ENCODE data around the gene IL13RA1.
"Not testable (repeated sequence)": the region's sequence is repeated elsewhere in the genome, so short reads cannot be mapped to it uniquely, and the experiment has no call there.

IL13RA1 gene

DNA sequence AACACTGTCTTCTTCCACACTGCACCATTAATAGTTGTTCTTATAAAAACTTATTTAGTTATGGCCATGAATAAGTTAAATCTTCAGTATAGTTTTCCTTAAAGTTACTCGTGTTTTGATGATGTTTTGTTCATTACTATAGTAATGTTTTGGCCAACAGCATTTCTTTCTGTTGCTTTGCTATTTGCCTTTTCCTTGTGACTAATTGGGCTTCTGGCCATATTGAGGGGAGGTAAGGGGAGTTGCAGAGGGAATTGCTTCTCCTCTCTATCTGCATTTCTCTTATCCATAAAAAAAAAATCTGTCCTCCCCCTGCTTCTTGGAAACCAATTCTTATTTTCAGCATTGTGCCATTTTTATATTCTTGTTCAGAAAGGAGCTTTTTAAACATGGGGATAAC lies 53.5 kb downstream of the IL13RA1 start:
- DNase-seq: no peak

GRCh38 chrX:118795528-118796280 lies 68.3 kb downstream of the IL13RA1 start:
- no peak for DNase-seq

DNA sequence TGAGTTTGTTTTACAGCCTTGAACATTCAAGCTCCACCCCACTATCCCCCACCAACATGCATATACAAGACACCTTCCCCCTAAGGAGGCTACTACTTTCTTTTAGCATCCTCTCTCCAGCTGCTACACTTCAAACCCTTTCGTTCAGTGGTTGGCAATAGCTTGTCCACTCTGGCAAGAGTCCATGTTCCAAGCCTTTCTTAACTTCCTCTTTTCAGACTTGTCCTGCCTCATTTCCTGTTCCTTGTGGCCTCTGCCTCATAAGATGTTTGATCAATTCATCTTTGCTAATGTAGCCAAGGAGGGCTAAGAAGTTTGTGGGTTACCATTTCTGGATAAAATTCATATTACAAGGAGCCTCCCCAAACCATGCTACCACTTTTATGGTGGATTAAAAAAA lies 75.5 kb downstream of the IL13RA1 start:
- DNase-seq: no peak

DNA sequence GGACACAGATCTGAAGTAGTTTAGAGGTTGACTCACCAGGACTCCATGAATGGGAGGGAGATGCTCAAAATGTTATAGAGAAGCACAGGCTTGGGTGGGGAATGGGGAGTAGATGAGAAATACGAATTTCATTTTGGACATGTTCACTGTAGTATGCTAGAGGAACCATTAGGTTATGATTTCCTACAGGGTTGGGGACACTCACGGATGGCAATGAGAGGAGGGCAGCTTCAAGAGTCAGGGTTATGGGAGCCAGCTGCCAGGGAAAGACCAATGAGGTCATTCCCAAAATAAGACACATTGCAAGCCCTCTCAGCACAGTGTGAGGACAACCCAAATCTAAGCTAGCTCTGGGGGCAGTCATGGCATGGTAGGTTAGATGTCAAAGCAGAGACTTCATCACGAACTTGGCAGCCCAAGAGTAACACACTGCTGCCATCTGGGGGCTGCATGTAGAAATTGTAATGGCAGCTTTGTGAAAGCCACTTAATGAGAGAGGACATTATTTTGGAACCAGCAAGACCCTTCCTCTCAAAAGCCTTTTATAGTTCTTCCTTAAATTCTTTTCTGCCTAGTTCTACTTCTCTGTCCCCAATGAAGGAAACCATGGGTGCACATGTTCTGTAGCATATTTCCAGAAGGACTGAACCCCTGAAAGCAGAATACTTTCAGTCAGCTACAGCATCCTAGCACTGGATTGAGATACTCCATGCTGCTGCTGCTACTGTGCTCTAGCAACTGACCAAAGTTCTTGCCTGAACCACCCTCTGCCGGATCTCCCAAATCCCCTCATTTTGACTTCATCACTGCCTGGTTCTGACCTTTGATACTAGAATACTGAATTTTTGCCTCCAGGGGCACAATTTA lies 80.0 kb downstream of the IL13RA1 start:
- no peak for DNase-seq

GRCh38 chrX:118817257-118817656 lies 89.9 kb downstream of the IL13RA1 start:
- not testable (repeated sequence) for DNase-seq

DNA sequence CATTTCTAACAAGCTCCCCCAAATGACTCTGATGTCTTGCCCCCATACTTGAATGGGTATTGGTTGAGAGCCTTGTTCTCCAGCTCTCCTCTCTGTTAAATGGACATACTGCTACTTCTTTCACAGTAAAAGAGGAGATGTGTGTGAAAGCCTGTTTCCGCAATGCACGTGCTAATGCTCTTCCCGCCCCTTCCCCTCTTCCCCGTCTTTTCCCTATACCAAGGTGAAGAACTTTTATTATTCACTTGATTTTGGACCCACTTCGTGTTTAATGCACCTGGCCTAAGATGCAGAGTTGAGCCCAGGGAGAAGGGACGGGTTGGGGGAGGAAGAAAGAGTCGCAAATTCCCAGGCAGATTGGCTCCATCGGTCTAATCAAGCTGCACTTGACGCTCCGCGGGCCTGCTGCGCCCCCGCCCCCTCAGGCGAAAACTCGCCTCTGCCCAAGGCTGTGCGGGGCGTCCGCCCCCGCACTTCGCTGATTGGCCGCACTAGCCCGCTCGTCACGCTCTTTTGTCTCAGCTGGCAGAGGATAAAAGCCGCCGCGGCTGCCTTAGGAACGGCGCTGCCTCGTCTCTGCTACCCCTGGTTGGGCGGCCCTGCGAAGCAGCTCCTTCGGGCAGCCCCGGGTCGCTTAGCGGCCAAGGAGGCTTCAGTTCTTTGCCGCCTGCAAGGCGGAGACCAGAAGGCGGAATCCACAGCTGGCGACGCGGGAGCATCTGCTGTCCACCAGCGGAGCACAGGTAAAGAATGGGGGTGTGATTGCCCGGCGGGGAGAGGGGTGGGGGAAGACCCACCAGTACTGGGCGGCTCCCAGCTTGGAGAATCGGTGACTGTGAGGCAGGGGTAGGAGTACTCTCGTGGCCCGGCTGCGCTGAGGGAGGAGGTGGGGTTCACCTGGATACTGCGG lies 96.1 kb downstream of the IL13RA1 start, which contains the start of gene ZCCHC12:
ZCCHC12 (plus strand) TSS at position 562 of the 910 bp plus-strand sequence. CDS start 1,421 bp downstream, outside the sequence.
- DNase-seq: peak; percentile 45

- no peak for DNase-seq
Measured at GRCh38 chrX:118824173-118824730, 96.8 kb downstream of the IL13RA1 start.

GRCh38 chrX:118825227-118825626 lies 97.8 kb downstream of the IL13RA1 start:
- no peak for DNase-seq

- peak; percentile 16 for DNase-seq
Measured at GRCh38 chrX:118839334-118839958, 112.0 kb downstream of the IL13RA1 start.

Measured in NCI-H2029 (cell line).